Activated CD4-positive, alpha-beta memory T cell treated with anti-CD3 and anti-CD28 coated beads, Interleukin-2, amount 10 ng/mL, durations not matched to agents 7 days and 5 days (primary cell): ENCODE data around the gene CAPZA1. TPM values are rescaled to one million over a fixed set of nuclear protein-coding genes. Genes with fewer than 3 reads are reported as not detected.
A peak's percentile ranks its signal among the peaks of the same experiment; 100 is the strongest.

Experiments used
- CTCF ChIA-PET: fragments of 350-600 bp; sonication (Branson Sonifier 250); formaldehyde crosslinking; loops from one replicate; lab custom pipeline; 2021; ENCODE audit warnings: antibody characterized with exemption, inconsistent platforms; lab: Charles Lee
- POLR2A ChIA-PET: fragments of 350-600 bp; sonication (Branson Sonifier 250); formaldehyde crosslinking; loops from one replicate; lab custom pipeline; 2021; ENCODE audit warnings: antibody characterized with exemption; lab: Charles Lee
- DNase-seq: peaks from one replicate; pipeline ENCODE4 v3.0.0-alpha.2; 2020
- H3K27ac Mint-ChIP-seq: one replicate; pipeline ENCODE4 v1.8.0; 2021; ENCODE audit warnings: mild to moderate bottlenecking, mixed read lengths
- H3K27me3 Mint-ChIP-seq: one replicate; pipeline ENCODE4 v1.8.0; 2021; ENCODE audit warnings: mixed read lengths
- H3K36me3 Mint-ChIP-seq: one replicate; pipeline ENCODE4 v1.8.0; 2021; ENCODE audit warnings: low read depth, mixed read lengths
- H3K4me1 Mint-ChIP-seq: one replicate; pipeline ENCODE4 v1.8.0; 2021; ENCODE audit warnings: mixed read lengths
- H3K4me3 Mint-ChIP-seq: one replicate; pipeline ENCODE4 v1.8.0; 2021; ENCODE audit warnings: mild to moderate bottlenecking, mixed read lengths
- H3K9me3 Mint-ChIP-seq: one replicate; pipeline ENCODE4 v1.8.0; 2021; ENCODE audit warnings: mixed read lengths
- total RNA-seq, 2 experiments: library from RNA; stranded (reverse); gene quantifications; one replicate each; pipeline ENCODE4 v1.2.3, GENCODE V29; 2021

The CAPZA1 gene
- total RNA-seq, 2 experiments from 2014 or later, result 340 to 342 TPM

- ChIA-PET POLR2A (interaction anchor here (1.0 to 10.2 kb wide), 9 partner anchors 10 to 1215 kb away, joined by 3 to 51 read pairs (median 3); partner anchors contain the start of genes HIPK1, LRIG2, MOV10 and ST7L), CTCF (interaction anchor here (0.7 to 7.9 kb wide), 24 partner anchors 11 to 738 kb away, joined by 3 to 96 read pairs (median 4); partner anchors contain the start of genes CAPZA1, CTTNBP2NL, LRIG2 and MOV10)
- Mint-ChIP-seq H3K4me1 (peaks cover 32% of the 10 kb centered on the region), H3K36me3 (no peaks in the 10 kb centered on the region), H3K27me3 (peaks cover 51% of the 10 kb centered on the region), H3K4me3 (peak overlapping the region; percentile 81), H3K27ac (no peak overlapping the region), H3K9me3 (no peaks in the 10 kb centered on the region)
- no peak for DNase-seq
Measured at GRCh38 chr1:112714313-112715263, 95.0 kb downstream of the CAPZA1 start.

GRCh38 chr1:112715264-112716053 is 95.8 kb downstream of the CAPZA1 start, which contains the start of gene PPM1J:
Gene PPM1J, minus strand, starts transcription at chr1:112715332. Its CDS starts 31 bp downstream, at chr1:112715301.
- POLR2A ChIA-PET, result interaction anchor here (1.0 to 10.2 kb wide), 9 partner anchors 11 to 1214 kb away, joined by 3 to 51 read pairs (median 3); partner anchors contain the start of genes HIPK1, LRIG2, MOV10 and ST7L
- H3K27me3 Mint-ChIP-seq, result peaks cover 53% of the 10 kb centered on the region
- no peak within 1 kb of the TSS for H3K27ac Mint-ChIP-seq

GRCh38 chr1:112716133-112716720 is 96.6 kb downstream of the CAPZA1 start:
- H3K4me3 Mint-ChIP-seq, result peak overlapping the region; percentile 81
- H3K9me3 Mint-ChIP-seq, result no peaks in the 10 kb centered on the region
- H3K27me3 Mint-ChIP-seq, result peaks cover 51% of the 10 kb centered on the region
- H3K27ac Mint-ChIP-seq, result no peak overlapping the region
- peaks cover 32% of the 10 kb centered on the region for H3K4me1 Mint-ChIP-seq
- no peaks in the 10 kb centered on the region for H3K36me3 Mint-ChIP-seq
- CTCF ChIA-PET, result interaction anchor here (0.6 to 7.9 kb wide), 29 partner anchors 8 to 357 kb away, joined by 3 to 96 read pairs (median 5); partner anchors contain the start of genes CAPZA1, CTTNBP2NL, LRIG2 and MOV10
- peak; percentile 80 for DNase-seq
- POLR2A ChIA-PET, result interaction anchor here (0.9 to 10.2 kb wide), 5 partner anchors 12 to 1213 kb away, joined by 3 to 51 read pairs (median 13); partner anchors contain the start of genes HIPK1, LRIG2 and MOV10

More at GRCh38 chr1:112715264-112716053, 95.8 kb downstream of the CAPZA1 start, which contains the start of gene PPM1J:
- Mint-ChIP-seq H3K4me1 (peaks cover 32% of the 10 kb centered on the region), H3K9me3 (no peaks in the 10 kb centered on the region), H3K36me3 (no peaks in the 10 kb centered on the region), H3K4me3 (peak within 1 kb of the TSS; percentile 81)
- CTCF ChIA-PET, result interaction anchor here (0.6 to 7.9 kb wide), 32 partner anchors 7 to 738 kb away, joined by 3 to 96 read pairs (median 4); partner anchors contain the start of genes CAPZA1, CTTNBP2NL, LRIG2 and MOV10
- peak; percentile 99 for DNase-seq

- CTCF ChIA-PET, result interaction anchor here (0.6 to 7.9 kb wide), 12 partner anchors 9 to 937 kb away, joined by 3 to 96 read pairs (median 10); partner anchors contain the start of genes LRIG2 and MOV10
- POLR2A ChIA-PET, result interaction anchor here (1.3 kb wide), 1 partner anchor 355 kb away, joined by 6 read pairs; the partner anchor contains the start of gene LRIG2
Measured at GRCh38 chr1:112717263-112717873, 97.7 kb downstream of the CAPZA1 start.

DNA sequence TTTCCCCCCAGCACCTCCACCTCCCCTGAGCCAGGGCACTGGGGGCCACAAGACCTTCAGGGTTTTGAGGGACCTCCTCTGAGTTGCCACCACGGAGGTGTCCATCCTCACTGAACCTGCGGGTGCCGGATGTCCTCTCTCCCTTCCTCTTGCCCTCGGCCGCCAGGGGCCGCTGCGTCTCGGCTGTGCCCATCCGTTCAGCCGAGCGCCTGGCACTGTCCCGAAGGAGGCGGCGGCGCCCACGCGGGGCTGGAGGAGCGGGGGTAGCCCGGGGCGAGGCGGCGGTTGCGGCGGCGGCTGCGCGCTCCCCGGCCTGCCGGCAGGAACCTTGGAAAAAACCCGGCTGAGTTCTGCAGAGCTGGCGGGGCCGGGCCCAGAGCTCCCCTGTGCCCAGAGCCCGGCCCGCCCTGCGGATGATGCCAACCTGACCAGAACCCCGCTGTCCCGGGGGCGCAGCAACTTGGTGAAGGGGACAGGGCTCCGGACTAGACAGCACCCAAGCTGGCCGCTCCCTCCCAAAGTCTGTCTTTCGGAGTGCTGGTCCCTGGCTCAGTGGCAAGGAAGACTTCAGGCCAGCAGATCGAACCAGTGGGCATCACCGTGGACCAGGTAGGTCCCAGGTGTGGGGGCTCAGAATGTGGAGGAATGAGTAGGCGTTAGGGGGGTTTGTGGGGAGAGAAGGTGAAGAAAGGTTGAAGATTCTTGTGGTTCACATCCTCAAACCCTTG is 99.2 kb downstream of the CAPZA1 start:
- Mint-ChIP-seq H3K4me1 (peaks cover 40% of the 10 kb centered on the region), H3K27ac (no peak overlapping the region), H3K27me3 (peaks cover 46% of the 10 kb centered on the region), H3K9me3 (no peaks in the 10 kb centered on the region), H3K36me3 (no peaks in the 10 kb centered on the region), H3K4me3 (no peak overlapping the region)
- DNase-seq, result peak; percentile 81
- CTCF ChIA-PET, result interaction anchor here (0.6 to 7.9 kb wide), 14 partner anchors 9 to 956 kb away, joined by 3 to 96 read pairs (median 3); partner anchors contain the start of gene LRIG2
- POLR2A ChIA-PET, result no interaction called here

More at GRCh38 chr1:112717263-112717873, 97.7 kb downstream of the CAPZA1 start:
- H3K27me3 Mint-ChIP-seq, result peaks cover 55% of the 10 kb centered on the region
- no peak overlapping the region for H3K4me3 Mint-ChIP-seq
- H3K36me3 Mint-ChIP-seq, result no peaks in the 10 kb centered on the region
- no peak for DNase-seq
- peaks cover 32% of the 10 kb centered on the region for H3K4me1 Mint-ChIP-seq
- no peaks in the 10 kb centered on the region for H3K9me3 Mint-ChIP-seq
- no peak overlapping the region for H3K27ac Mint-ChIP-seq

DNA sequence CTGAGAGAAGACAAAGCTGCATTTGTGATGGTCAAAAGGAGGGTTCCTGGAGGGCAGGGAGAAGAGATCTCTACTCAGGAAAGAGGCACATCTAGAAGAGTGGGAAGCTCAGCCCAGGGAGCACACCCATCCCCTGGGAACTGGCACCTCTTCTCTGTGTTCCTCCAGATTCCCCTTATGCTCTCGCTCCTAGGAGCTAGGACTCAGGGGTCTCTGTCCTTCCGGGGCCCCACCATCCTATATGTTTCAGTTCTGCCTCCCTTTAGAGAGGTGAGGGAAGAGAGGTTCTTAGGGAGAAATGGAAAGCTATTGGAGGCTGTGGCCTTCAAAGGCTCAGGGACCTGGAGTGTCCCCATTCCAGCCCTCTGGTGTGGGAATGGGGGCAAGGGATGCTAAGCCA is 100.1 kb downstream of the CAPZA1 start:
- no peaks in the 10 kb centered on the region for H3K9me3 Mint-ChIP-seq
- ChIA-PET CTCF (interaction anchor here (0.7 to 7.9 kb wide), 5 partner anchors 10 to 353 kb away, joined by 3 to 96 read pairs (median 13); partner anchors contain the start of gene LRIG2), POLR2A (interaction anchor here (1.4 kb wide), 1 partner anchor 353 kb away, joined by 5 read pairs; the partner anchor contains the start of gene LRIG2)
- H3K27ac Mint-ChIP-seq, result no peak overlapping the region
- DNase-seq, result no peak
- peaks cover 38% of the 10 kb centered on the region for H3K27me3 Mint-ChIP-seq
- no peaks in the 10 kb centered on the region for H3K36me3 Mint-ChIP-seq
- no peak overlapping the region for H3K4me3 Mint-ChIP-seq
- peaks cover 33% of the 10 kb centered on the region for H3K4me1 Mint-ChIP-seq

GRCh38 chr1:112720800-112721199 is 101.2 kb downstream of the CAPZA1 start:
- Mint-ChIP-seq H3K4me1 (peaks cover 29% of the 10 kb centered on the region), H3K36me3 (no peaks in the 10 kb centered on the region), H3K27ac (no peak overlapping the region), H3K9me3 (no peaks in the 10 kb centered on the region), H3K4me3 (no peak overlapping the region), H3K27me3 (peaks cover 39% of the 10 kb centered on the region)
- ChIA-PET POLR2A (interaction anchor here (1.4 kb wide), 1 partner anchor 352 kb away, joined by 5 read pairs; the partner anchor contains the start of gene LRIG2), CTCF (interaction anchor here (1.6 to 7.9 kb wide), 3 partner anchors 80 to 352 kb away, joined by 3 to 96 read pairs (median 18); partner anchors contain the start of gene LRIG2)
- no peak for DNase-seq

Other genes with a start within 250 kb of the CAPZA1 start
- 1 to 10 TPM; 3.4 to 3.6 TPM for gene CTTNBP2NL, start 223.6 kb upstream of the CAPZA1 start, total RNA-seq
- gene WNT2B, start 110.9 kb upstream of the CAPZA1 start, total RNA-seq, result under 1 TPM; 0.08 to 0.15 TPM
- 10 to 100 TPM; 13.7 to 14.0 TPM for gene ST7L, start 691 bp upstream of the CAPZA1 start, total RNA-seq
- gene MOV10, start 54.8 kb downstream of the CAPZA1 start, total RNA-seq, result 100 to 1,000 TPM; 100 to 102 TPM
- gene RHOC, start 87.3 kb downstream of the CAPZA1 start, total RNA-seq, result 10 to 100 TPM; 87.1 to 92.4 TPM
- not detected for gene PPM1J, start 95.5 kb downstream of the CAPZA1 start, total RNA-seq